ENCODE data around the gene ZNF316.

The ZNF316 gene

DNA sequence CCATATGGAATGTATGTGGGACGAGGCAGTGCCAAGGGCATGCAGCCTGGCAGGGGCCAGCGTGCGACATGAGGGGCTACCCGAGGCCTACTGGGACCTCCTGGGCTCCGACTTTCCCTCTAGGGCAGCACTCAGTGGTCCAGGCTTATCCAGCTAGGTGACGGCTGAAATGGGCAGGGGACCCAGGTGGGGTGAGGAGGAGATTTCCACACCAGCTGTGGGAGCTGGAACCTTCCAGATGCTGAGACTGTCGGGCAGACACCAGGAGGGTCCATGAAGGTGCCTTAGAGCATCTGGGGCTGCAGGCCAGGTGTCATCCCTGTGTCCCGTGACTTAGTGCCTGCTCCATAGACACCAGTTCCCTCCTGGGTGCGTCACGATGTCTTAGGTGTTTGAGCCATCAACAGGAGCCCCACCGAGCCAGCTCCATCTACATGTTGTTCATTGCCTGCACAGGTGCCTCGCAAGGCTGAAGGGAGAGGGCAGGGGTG is 13.4 kb downstream of the ZNF316 start:
- in situ Hi-C loops (cut with MboI; ENCODE audit: low pct_unique_long_range_greater_than_20kb, low sequenced_read_pairs, unreplicated experiment) = no loop called here
- TF ChIP-seq, protein P1, sequence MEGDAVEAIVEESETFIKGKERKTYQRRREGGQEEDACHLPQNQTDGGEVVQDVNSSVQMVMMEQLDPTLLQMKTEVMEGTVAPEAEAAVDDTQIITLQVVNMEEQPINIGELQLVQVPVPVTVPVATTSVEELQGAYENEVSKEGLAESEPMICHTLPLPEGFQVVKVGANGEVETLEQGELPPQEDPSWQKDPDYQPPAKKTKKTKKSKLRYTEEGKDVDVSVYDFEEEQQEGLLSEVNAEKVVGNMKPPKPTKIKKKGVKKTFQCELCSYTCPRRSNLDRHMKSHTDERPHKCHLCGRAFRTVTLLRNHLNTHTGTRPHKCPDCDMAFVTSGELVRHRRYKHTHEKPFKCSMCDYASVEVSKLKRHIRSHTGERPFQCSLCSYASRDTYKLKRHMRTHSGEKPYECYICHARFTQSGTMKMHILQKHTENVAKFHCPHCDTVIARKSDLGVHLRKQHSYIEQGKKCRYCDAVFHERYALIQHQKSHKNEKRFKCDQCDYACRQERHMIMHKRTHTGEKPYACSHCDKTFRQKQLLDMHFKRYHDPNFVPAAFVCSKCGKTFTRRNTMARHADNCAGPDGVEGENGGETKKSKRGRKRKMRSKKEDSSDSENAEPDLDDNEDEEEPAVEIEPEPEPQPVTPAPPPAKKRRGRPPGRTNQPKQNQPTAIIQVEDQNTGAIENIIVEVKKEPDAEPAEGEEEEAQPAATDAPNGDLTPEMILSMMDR (IDR thresholded peaks at IDR 0.05; ENCODE audit: extremely low read depth, insufficient read depth, missing control alignments) = no peak
- no peak for DNase-seq (ENCODE audit: low spot score)

DNA sequence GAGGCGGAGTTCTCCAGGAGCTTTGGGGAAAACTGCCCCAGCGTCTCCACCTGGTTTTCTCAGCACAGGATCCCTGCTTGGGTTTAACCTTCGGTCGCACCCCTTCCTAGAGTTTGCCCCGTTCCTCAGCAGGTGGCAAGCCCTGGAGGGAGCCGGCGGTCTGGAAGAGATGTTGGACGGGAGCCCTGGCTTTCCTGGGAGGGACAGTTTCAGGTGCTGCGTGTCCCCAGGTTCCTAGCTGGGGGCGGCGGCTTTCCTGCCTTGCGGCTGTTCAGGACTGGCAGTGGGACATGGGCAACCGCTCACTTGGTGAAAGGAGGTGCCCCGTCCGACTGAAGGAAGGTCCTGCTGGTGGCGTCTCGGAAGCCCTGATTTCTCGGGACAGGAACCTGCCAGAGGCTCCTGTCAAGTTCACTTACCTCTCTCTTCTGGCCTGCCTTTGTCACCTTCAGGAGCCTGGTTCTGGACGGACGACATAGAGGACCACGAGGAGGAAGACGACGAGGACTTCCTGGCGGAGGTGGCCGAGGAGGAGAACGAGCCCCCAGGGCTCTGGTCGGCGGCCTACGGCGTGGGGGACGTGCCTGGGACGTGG is 14.8 kb downstream of the ZNF316 start:
- in situ Hi-C loops (cut with MboI; ENCODE audit: low pct_unique_long_range_greater_than_20kb, low sequenced_read_pairs, unreplicated experiment) = no loop called here
- DNase-seq (ENCODE audit: low spot score) = no peak
- TF ChIP-seq, protein P1 (IDR thresholded peaks at IDR 0.05; ENCODE audit: extremely low read depth, insufficient read depth, missing control alignments) = no peak

DNA sequence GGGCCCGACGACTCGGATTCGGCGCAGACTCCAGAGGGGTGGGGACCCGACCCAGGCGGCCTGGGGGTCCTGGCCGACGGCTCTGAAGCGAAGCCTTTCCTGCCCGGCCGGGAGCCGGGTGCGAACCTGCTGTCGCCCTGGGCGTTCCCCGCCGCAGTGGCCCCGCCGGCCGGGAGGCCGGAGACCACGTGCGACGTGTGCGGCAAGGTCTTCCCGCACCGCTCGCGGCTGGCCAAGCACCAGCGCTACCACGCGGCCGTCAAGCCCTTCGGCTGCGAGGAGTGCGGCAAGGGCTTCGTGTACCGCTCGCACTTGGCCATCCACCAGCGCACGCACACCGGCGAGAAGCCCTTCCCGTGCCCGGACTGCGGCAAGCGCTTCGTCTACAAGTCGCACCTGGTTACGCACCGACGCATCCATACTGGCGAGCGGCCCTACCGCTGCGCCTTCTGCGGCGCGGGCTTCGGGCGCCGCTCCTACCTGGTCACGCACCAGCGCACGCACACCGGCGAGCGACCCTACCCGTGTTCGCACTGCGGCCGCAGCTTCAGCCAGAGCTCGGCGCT is 15.4 kb downstream of the ZNF316 start:
- in situ Hi-C loops (cut with MboI; ENCODE audit: low pct_unique_long_range_greater_than_20kb, low sequenced_read_pairs, unreplicated experiment) = no loop called here
- TF ChIP-seq, protein P1 (IDR thresholded peaks at IDR 0.05; ENCODE audit: extremely low read depth, insufficient read depth, missing control alignments) = no peak
- no peak for DNase-seq (ENCODE audit: low spot score)

DNA sequence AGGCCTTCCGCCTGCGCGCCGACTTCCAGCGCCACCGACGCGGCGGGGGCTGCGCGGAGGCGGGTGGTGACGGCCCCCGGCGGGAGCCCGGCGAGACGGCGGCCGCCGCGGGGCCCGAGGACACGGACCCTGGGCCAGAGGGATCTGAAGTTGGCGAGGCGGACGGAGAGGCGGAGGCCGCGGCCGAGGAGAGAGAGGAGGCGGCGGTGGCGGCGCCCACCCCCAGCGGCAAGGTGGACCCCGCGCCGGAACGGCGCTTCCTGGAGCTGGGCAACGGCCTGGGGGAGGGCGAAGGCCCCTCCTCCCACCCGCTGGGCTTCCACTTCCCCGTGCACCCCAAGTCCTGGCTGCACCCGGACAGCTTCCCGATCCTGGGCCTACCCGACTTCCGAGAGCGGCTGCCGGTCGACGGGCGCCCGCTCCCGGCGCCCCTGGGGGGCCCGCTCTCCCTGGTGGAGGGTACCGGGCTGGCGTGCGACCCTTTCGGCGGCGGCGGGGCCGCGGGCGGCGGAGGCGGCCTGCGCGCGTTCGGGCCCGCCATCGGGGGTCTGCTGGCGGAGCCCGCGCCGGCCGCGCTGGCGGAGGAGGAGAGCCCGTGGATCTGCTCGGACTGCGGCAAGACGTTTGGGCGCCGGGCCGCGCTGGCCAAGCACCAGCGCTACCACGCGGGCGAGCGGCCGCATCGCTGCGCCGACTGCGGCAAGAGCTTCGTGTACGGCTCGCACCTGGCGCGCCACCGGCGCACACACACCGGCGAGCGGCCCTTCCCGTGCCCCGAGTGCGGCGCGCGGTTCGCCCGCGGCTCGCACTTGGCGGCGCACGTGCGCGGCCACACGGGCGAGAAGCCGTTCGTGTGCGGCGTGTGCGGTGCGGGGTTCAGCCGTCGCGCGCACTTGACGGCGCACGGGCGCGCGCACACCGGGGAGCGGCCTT is 16.2 kb downstream of the ZNF316 start:
- in situ Hi-C loops (cut with MboI; ENCODE audit: low pct_unique_long_range_greater_than_20kb, low sequenced_read_pairs, unreplicated experiment) = no loop called here
- TF ChIP-seq, protein P1 (IDR thresholded peaks at IDR 0.05; ENCODE audit: extremely low read depth, insufficient read depth, missing control alignments) = no peak
- DNase-seq (ENCODE audit: low spot score) = no peak

DNA sequence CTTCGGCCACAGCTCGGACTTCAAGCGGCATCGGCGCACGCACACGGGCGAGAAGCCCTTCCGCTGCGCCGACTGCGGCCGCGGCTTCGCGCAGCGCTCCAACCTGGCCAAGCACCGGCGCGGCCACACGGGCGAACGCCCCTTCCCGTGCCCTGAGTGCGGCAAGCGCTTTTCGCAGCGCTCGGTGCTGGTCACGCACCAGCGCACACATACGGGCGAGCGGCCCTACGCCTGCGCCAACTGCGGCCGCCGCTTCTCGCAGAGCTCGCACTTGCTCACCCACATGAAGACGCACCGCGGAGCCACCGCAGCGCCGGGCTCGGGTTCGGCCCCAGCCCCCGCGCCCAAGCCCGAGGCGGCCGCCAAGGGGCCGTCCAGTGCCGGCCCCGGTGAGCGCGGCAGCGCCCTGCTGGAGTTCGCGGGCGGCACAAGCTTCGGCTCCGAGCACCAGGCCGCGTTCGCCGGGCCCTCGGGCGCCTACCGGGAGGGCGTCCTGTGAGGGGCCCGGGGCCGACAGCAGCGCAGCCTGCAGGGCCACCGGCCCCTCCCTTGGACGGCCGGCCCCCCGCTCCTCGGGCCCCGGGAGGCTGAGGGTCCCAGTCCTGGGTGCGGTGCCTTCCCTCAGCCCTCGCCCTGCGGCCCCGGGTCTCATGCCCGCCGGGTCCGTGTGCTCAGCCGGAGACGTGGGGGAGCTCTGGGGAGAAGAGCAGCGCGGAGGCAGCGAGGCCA is 17.2 kb downstream of the ZNF316 start:
- TF ChIP-seq, protein P1 (IDR thresholded peaks at IDR 0.05; ENCODE audit: extremely low read depth, insufficient read depth, missing control alignments) = no peak
- in situ Hi-C loops (cut with MboI; ENCODE audit: low pct_unique_long_range_greater_than_20kb, low sequenced_read_pairs, unreplicated experiment) = no loop called here
- no peak for DNase-seq (ENCODE audit: low spot score)

Data from GM13977 (cell line).